ENCODE measurements around the gene DTNBP1. TPM values are rescaled to one million over a fixed set of nuclear protein-coding genes. Genes with fewer than 3 reads are reported as not detected.
"Not testable (repeated sequence)": the region's sequence is repeated elsewhere in the genome, so short reads cannot be mapped to it uniquely, and the experiment has no call there.

DTNBP1 gene
- polyA plus RNA-seq, 4 donors, result 16.1 to 24.8 (median 22.5) TPM

DNA sequence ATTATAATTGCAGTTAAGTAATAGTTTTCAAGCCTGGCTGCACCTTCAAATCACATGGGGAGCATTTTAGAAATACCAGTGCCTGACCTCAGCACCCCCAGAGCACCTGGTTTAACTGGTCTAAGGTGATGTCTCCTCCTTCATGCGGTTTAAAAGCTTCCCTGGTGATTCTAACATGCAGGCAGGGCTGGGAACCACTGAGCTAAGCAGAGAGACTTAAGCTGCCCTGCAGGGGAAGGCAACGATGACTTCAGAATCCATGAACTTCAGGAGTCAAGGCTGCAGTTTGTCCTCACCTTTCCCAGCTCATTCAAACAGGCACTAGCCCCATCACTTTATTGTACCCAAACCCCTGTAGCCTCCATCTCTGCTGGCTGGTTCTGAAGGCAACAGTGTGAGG, 6.1 kb upstream of the DTNBP1 start:
- no peak for DNase-seq (ENCODE audit: low read depth in 4 of 4, low spot score in 3 of 4)

DNA sequence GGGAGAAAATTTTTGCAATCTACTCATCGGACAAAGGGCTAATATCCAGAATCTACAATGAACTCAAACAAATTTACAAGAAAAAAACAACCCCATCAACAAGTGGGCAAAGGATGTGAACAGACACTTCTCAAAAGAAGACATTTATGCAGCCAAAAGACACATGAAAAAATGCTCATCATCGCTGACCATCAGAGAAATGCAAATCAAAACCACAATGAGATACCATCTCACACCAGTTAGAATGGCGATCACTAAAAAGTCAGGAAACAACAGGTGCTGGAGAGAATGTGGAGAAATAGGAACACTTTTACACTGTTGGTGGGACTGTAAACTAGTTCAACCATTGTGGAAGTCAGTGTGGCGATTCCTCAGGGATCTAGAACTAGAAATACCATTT, 4.1 kb upstream of the DTNBP1 start:
- DNase-seq (ENCODE audit: low read depth in 4 of 4, low spot score in 3 of 4), result not testable (repeated sequence)

DNA sequence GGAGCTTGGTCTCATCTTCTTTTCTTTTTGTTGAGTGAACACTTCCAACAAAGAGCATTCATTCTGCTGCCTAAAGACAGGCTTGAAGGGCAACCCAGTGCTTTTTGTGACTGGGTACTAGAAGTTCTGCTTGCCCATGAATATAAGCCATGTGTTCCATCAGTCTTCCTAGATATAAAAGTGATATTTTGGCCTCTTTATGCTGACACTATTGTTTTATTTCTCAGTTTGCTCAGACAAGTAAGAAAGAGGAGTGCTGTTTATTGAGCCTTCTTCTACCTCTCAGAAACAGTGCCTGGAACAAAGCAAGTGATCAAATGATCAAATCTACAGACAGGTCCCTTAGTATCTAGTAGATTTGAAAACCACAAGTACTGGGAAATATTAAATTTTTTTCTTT, 2.4 kb upstream of the DTNBP1 start:
- DNase-seq (ENCODE audit: low read depth in 4 of 4, low spot score in 3 of 4), result no peak

DNA sequence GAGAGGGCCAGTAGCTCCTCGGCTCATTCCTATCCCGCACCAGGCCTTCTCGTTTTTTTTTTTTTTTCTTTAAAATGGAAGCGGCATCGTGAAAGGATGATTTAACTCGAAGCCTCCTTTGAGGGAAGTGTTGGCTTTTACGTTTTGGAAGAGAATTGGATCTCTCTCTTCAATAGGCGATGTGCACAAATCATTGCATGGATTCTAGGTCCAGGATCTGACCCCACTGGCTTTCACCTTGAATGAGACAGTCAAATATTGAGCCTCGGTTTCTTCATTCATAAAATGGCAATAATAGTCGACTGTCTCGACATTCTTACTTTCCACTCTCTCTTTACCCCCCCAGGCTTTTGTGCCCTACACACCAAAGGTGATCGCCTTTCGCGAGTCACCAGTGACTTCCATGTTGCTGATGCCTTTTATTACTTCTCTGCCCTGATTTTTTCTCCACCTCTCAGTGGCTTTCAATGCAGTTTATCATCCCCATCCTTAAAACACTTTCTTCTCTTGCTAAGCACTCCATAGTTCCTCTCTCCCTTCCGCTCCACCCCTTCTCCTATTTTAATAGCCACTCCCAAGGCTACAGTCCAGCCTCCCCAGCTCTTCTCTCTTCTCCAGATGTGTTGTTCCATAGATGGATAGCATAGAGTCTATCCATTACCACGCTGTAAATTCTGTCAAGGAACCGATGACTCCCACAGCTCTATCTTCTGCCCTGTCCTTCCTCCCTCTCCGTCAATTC, 473 bp upstream of the DTNBP1 start:
- no peak for DNase-seq (ENCODE audit: low read depth in 4 of 4, low spot score in 3 of 4)

DNA sequence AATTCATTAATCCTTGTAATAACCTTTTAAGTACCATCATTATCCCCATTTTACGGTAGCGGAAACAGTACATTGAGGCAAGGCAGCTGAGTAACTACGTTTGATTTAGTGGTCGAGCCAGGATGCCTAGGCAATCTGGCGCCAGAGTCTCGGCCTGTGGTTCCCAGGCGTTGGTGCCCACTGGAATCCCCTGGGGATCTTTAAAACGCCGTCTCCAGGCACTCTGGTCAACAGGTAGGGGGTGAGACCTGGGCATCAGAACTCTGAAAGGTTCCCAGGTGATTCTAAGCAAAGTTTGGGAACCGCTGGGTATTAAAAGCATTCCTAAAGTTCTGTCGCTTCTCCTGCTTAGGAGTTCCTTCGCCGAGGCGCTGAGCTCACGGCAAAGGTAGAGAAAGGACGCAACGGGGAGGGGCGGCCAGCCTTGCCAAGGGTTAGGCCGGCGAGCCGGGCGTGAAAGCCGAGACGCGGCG, 939 bp downstream of the DTNBP1 start:
- DNase-seq (ENCODE audit: low read depth in 4 of 4, low spot score in 3 of 4), result no peak

DNA sequence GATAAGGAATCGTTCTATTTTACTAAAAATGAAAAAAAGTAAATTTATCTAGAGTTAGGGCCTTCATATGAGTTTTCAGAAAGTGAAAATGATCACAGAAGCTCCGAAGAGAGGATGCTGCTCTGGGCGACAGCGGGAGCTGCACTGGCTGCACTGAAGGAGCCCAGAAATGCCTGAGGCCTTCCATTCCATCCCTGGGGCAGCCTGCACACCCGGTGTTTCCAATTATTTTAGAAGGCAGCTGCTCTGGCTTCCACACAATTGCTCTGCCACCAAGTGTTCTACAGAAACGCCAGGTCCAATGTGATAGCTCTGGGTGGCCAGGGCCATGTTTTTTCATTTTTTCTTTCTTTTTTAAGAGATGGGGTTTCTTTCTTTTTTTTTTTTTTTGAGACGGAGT, 3.6 kb downstream of the DTNBP1 start:
- no peak for DNase-seq (ENCODE audit: low read depth in 4 of 4, low spot score in 3 of 4)

DNA sequence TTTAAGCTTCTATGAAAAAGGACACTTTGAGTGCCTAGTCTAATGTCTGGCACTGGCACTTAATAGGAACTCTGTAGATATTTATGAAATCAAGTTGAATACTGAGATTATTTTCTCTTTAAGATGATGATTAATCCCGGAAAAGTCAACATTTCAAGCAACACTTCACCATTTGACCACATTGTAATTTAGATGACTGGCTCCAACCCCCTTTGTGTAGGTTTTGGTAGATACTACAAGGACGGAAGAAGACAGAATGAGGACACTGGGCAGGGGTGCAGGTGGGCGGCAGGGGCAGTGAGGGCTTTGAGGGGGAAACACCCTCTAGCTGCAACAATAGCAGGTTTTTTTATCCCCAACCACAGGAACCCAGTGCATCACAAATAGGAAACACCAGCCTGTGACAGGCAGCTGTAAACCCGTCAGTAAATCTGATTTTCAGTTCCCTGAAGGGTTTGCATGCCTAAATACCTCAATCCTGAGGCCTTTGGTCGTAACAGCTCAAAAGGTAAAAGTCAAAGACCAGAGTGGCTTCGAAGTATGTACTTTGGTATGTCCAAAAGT, 4.6 kb downstream of the DTNBP1 start:
- DNase-seq (ENCODE audit: low read depth in 4 of 4, low spot score in 3 of 4), result no peak

DNA sequence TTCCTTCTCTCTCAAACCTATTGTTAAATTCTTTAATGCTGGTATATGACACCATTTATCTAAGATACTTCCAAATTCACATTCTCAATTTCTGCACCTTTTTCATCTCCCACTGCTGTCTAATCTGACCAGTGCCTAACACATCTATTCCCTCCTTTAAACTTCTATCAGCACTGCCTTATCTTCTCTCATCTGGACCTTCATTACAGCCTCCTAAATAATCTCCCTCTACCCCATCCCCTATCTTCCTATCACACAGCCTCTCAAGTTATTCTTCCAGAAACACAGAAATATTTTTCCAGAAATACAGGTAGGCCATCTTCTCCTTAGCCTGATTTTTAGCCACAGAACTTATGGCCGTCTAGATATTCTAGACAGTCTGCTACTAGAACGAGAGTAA, 5.5 kb downstream of the DTNBP1 start:
- no peak for DNase-seq (ENCODE audit: low read depth in 4 of 4, low spot score in 3 of 4)

DNA sequence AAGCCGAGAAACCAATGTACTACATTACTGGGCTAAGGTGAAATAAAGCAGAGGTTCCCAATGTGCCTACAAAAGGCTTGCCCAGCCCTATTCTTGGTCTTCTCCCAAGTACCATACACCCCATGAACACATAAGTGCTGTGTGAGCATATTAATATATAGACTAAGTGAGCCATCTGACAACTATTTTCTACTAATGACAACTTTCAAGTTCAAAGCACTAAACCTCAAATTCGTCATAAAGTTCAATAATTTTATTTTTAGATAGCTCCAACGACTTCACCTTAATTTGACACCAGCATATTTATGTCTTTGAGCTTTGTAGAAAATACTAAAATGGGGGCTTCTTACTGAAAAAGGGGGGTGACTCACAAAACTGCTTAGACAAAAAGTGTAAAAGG, 6.7 kb downstream of the DTNBP1 start:
- DNase-seq (ENCODE audit: low read depth in 4 of 4, low spot score in 3 of 4), result no peak

DNA sequence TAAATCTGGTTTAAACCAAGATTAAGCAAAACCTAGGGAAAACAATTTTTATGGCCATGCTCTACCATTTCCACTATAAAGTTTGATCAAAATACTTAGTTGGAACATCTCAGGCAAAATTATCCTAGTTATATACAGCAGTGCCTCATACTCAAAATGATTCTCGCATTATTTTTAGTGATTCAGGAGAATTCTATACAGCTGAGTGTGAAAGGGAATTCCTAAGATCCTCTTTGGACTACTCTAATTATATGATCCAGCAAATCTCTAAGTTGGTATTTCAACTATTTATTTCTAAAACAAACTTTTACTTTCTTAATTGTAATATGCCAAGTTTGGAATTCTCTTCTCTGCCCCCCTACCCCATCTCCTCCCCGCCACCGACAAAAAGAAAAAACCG, 8.6 kb downstream of the DTNBP1 start:
- no peak for DNase-seq (ENCODE audit: low read depth in 4 of 4, low spot score in 3 of 4)

DNA sequence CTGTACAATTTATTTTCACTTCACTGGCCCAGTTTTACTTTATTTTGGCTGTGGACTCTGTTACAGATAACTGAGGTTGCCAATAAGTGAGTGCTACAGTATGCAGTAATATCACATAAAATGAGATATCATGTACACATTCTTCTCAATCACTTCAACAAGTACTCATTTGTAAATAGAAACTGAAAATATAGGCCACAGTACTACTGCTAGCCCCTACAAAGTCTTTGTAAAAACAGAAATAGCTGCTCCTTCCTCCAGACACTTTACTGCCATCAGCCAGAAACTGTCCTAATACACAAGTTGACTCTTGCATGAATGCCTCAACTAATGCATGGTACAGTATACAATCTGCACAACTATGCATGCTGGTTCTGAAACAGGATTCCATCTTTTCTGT, 9.2 kb downstream of the DTNBP1 start:
- DNase-seq (ENCODE audit: low read depth in 4 of 4, low spot score in 3 of 4), result no peak

DNA sequence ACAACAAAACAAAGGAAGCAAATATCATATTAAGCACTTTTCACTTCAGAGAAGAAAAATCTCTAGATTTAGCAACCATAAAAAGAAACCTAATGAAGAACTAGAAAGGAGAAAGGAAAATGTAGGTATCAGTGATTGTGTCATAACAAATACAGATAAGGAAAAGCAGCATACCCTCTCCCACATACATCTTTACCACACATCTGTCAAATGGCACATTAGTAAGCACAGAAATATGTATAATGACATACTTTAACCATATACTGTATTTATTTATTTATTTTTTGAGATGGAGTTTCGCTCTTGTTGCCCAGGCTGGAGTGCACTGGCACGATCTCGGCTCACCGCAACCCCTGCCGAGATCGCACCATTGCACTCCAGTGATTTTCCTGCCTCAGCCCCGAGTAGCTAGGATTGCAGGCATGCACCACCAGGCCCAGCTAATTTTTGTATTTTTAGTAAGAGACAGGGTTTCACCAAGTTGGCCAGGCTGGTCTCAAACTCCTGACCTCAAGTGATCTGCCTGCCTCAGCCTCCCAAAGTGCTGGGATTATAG, 12.7 kb downstream of the DTNBP1 start:
- not testable (repeated sequence) for DNase-seq (ENCODE audit: low read depth in 4 of 4, low spot score in 3 of 4)

DNA sequence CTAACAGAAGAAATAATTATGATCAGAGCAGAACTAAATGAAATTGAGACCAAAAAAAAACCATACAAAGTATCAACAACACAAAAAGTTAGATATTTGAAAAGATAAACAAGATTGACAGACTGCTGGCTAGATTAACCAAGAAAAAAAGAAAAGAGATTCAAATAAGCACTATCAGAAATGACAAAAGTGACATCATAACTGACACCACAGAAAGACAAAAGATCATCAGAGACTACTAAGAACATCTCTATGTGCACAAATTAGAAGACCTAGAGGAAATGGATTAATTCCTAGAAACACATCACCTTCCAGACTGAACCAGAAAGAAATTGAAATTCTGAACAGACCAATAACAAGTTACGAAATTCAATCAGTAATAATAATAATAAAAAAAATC, 17.9 kb downstream of the DTNBP1 start:
- no peak for DNase-seq (ENCODE audit: low read depth in 4 of 4, low spot score in 3 of 4)

DNA sequence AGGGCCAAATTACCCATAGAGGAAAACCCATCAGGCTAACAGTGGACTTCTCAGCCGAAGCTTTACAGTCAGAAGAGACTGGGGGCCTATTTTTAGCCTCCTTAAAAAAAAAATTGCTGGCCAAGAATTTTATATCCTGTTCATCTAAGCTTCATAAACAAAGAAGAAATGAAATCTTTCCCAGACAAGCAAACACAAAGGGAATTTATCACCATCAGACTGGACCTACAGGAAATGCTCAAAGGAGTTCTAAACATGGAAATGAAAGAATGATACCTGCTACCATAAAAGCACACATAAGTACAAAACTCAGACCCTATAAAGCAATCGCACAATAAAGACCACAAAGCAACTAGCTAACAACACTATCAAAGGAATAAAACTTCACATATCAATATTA, 19.3 kb downstream of the DTNBP1 start:
- DNase-seq (ENCODE audit: low read depth in 4 of 4, low spot score in 3 of 4), result no peak

DNA sequence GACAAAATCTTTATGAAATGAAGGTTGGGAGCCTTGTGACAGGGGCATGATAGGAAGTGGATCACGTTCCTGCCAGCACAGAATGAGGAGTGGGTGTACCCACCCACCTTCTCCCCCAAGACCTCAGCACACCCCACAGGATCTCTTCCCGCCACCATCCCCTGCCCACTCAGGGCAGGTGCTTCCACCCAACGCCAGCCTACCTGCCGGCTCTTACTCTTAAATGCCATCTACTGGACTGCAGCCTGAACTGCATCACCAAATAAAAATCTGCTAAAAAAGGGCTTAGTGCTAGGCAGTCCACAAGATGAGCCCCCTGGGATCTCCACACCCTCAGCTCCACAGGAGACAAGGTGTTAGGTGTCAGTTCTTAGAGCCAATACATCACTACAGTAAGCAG, 20.6 kb downstream of the DTNBP1 start:
- DNase-seq (ENCODE audit: low read depth in 4 of 4, low spot score in 3 of 4), result no peak

DNA sequence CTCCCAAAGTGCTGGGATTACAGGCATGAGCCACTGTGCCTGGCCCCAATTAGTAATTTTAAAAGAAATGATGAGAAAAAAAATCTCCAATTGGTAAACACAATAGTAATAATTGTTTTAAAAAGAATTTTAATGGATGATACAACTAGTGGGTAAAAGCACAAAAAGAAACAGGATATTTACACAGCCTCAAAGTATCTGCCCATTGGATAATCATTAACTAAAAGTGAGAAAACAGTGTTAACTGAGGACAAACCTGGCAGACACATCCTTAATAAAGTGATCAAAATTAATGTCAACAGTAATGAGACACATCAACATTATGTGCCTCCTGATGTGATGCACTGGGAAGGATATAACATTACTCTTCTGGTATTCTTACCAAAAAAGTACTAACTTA, 24.5 kb downstream of the DTNBP1 start:
- no peak for DNase-seq (ENCODE audit: low read depth in 4 of 4, low spot score in 3 of 4)

DNA sequence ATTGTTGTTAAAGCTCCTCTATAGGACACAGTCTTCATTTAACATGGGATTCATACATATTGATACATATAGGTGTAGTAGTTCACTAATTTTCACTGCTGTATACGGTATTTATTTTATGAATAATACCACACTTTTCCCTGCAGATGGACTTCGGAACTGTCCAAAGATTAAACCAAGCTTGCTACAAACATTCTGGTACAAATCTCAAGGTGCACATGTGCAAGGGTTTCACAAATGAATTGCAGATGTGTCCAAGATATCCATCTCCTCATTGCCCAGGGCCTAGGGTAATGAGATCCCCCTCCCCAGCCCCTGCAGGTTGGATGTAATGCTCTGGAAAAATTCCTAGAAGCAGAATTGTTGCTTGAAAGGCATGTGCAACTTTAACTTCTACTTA, 31.4 kb downstream of the DTNBP1 start:
- DNase-seq (ENCODE audit: low read depth in 4 of 4, low spot score in 3 of 4), result no peak

DNA sequence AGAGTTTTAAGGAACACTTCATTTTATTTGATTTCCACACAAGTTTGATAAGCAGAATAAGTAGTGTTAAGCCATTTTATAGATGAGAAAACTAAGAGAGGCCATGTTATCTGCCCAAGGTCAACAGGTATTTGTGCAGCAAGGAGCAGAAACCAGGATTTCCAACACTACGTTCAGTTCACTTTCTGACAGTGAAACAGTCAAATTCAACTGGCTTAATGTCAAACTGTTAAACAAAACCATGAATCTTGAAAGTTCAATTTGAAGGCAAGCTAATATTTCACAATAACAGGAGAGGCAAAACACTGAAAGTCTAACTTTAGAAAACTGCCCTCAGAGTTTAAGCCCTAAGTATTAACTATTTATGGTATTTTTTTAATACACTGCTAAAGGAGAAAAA, 32.6 kb downstream of the DTNBP1 start:
- DNase-seq (ENCODE audit: low read depth in 4 of 4, low spot score in 3 of 4), result no peak

DNA sequence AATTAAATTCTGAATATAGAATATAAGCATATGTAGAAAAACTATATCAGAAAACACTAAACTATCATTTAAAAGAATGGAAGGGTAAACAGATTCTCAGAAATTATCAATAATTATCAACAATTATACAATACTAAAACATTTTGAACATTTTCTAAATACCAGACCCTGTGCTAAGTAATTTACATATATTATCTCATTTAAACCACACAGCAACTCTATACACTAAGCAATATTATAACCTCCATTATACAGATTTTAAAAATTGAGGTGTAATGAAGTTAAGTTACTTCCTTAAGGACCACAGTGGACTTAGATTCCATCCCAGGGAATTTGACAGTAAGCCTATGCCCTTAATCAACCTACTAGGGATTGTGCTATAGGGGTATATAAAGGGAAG, 33.3 kb downstream of the DTNBP1 start:
- no peak for DNase-seq (ENCODE audit: low read depth in 4 of 4, low spot score in 3 of 4)

DNA sequence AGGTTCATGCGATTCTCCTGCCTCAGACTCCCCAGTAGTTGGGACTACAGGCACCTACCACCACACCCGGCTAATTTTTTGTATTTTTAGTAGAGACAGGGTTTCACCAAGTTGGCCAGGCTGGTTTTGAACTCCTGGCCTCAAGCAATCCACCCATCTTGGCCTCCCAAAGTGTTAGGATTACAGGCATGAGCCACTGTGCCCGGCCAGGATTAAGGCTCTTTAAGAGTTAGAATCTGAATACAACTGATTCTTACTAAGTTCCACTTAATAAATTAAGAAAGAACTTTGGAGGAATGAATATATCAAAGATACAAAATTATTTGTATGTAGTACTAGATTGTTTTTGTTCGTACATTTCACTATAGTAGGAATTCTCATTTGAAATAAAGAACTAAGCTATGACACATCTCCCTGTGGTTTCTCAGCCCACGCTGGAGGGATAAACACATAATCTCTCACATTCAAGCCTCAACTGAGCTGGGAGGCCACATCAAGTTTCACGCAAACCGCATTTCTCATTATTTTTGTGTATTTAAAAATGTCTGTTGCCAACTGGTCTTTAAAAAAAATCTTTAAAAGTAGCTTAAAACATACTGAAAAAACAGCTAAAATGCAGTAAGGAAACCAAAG, 34.2 kb downstream of the DTNBP1 start:
- no peak for DNase-seq (ENCODE audit: low read depth in 4 of 4, low spot score in 3 of 4)

DNA sequence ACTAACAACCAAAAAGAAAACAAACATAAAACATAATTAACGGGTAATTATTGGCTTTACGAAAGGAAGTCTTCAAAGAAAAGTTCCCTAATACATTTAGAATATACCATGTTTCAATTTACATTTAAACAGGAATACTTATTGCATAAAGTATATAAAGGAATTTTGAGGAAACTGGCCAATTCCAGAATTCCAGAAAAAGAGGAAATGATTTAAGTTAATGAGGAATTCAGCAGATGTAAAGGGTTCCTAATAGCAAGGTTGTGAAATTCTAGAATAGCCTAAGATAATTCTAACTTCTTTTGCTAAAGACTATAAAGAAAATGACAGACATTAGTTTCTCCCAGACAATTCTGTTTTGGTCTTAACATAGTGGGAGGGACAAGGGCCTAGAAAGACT, 35.0 kb downstream of the DTNBP1 start:
- DNase-seq (ENCODE audit: low read depth in 4 of 4, low spot score in 3 of 4), result no peak
